Gastrocnemius medialis (tissue), 4 donors: ENCODE data around the gene OR10G4. TPM values are rescaled to one million over a fixed set of nuclear protein-coding genes. Genes with fewer than 3 reads are reported as not detected.
"Not testable (repeated sequence)": the region's sequence is repeated elsewhere in the genome, so short reads cannot be mapped to it uniquely, and the experiment has no call there.

Source experiments
- ATAC-seq, 2 donors: fragments of 150-250 bp; one replicate each; pipeline ENCODE4 v1.9.1; 2016
- DNase-seq, 2 donors: peaks; one replicate each; pipeline ENCODE4 v3.0.0-alpha.2; 2019
- H3K27ac ChIP-seq, 4 donors: fragments of 200-600 bp; sonication (generic); 1 replicate in 1 of 4; 2 replicates in 3 of 4; pipeline ENCODE4 v1.5.1; 2016 to 2018; ENCODE audit warnings: mild to moderate bottlenecking in 2 of 4, moderate library complexity in 1 of 4
- H3K27me3 ChIP-seq, 3 donors: fragments of 200-600 bp; sonication (generic) in 2 of 3; 1 replicate in 1 of 3; 2 replicates in 2 of 3; pipeline versions ENCODE4 v1.5.1 to v1.6.0; 2016 to 2019; ENCODE audit warnings: mild to moderate bottlenecking in 1 of 3, moderate library complexity in 1 of 3
- H3K36me3 ChIP-seq, 2 donors: fragments of 200-600 bp; sonication (generic) in 1 of 2; one replicate each; pipeline ENCODE4 v1.5.1; 2017 to 2018
- H3K4me1 ChIP-seq, 2 donors: fragments of 200-600 bp; sonication (generic) in 1 of 2; one replicate each; pipeline ENCODE4 v1.5.1; 2016 to 2017; ENCODE audit warnings: mild to moderate bottlenecking in 2 of 2
- H3K4me3 ChIP-seq, 4 donors: fragments of 200-600 bp; sonication (generic) in 3 of 4; 1 replicate in 1 of 4; 2 replicates in 3 of 4; pipeline ENCODE4 v1.5.1; 2016 to 2019; ENCODE audit warnings: mild to moderate bottlenecking in 2 of 4
- H3K9me3 ChIP-seq, 3 donors: fragments of 200-600 bp; sonication (generic) in 2 of 3; 1 replicate in 1 of 3; 2 replicates in 2 of 3; pipeline ENCODE4 v1.5.1; 2016 to 2019
- CTCF ChIP-seq, 5 experiments: fragments of 450-650 bp in 3 of 5; fragments of 200-600 bp in 2 of 5; sonication (generic) in 2 of 5; IDR thresholded peaks in 4 of 5; conservative IDR thresholded peaks in 1 of 5; 1 replicate in 4 of 5; 2 replicates in 1 of 5; pipeline ENCODE4 v1.5.1; 2016 to 2019; ENCODE audit warnings: antibody characterized with exemption in 5 of 5, mild to moderate bottlenecking in 3 of 5, moderate library complexity in 3 of 5
- POLR2A ChIP-seq, 2 donors: fragments of 450-650 bp; IDR thresholded peaks; one replicate each; pipeline ENCODE4 v1.6.1; 2017; ENCODE audit warnings: antibody characterized with exemption in 2 of 2, mild to moderate bottlenecking in 2 of 2, moderate library complexity in 2 of 2
- in situ Hi-C, 4 donors: fragments of 200-750 bp; cut with MboI; loops; one replicate each; pipeline versions ENCODE4 v1.15.0 to v1.8.0; 2017; ENCODE audit warnings: low sequenced_read_pairs in 4 of 4
- intact Hi-C: fragments of 100-400 bp; cut with DNase I; formaldehyde crosslinking; loops from one replicate; pipeline ENCODE4 v1.15.1; 2023; ENCODE audit warnings: low total_unique reads
- total RNA-seq, 4 donors: library from RNA; depleted of rRNA; stranded (reverse); fragments of >200 nt; gene quantifications; one replicate each; pipeline versions ENCODE4 v1.1.0 to v1.2.3, GENCODE V29; 2016

The OR10G4 gene
- total RNA-seq, 4 donors from 2014 or later, result not detected

DNA sequence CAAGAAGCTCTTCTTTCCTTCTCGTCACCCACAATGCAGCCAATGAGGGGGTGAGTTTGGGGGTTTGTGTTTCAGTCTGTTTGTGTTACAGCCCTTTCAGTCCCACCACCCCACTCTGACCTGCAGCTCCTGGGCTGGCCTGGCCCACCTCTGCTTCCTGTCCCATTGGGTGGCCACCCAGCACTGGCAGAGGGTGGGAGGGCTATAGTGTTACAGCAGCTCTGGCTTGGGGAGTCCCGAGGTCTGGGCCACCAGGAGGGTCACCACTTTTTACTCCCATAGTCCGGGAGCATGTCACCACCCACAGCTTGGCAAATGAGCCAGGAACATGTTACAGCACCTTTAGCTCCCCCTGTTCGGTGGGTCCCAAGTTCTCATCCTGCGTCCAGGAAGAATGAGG is 33.5 kb upstream of the OR10G4 start:
- Histone ChIP-seq H3K9me3 (no peaks in the 10 kb centered on the region), H3K36me3 (no peaks in the 10 kb centered on the region), H3K4me1 (no peaks in the 10 kb centered on the region), H3K27ac (no peak overlapping the region), H3K27me3 (no peaks in the 10 kb centered on the region), H3K4me3 (no peak overlapping the region)
- DNase-seq (no peak), ATAC-seq (no peak)
- TF ChIP-seq CTCF (IDR thresholded peaks at IDR 0.05 in 4 of 5, conservative IDR thresholded peaks at IDR 0.05 in 1 of 5), result no peak
- TF ChIP-seq POLR2A (IDR thresholded peaks at IDR 0.05), result no peak
- intact Hi-C loops, result no loop called here
- in situ Hi-C loops, result no loop called here

DNA sequence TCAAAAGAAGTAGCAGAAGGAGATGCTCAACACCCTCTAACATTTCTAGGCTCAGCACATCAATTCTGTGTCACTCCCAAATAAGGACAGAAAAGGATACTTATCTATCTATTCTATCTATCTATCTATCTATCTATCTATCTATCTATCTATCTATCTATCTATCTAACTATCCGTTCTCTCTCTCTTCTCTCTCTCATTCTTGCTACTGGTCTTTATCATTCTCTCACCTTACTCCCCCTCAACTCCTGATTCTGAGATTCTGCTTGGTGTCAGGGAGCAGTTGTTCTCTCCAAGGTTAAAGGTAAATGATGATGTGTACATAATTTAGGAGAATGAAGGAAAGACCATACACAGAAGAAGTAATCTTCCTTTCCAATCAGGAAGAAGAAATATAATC is 17.7 kb upstream of the OR10G4 start, which contains the start of gene OR10G6:
Gene OR10G6 (minus strand): TSS at position 43 of the 400 bp plus-strand sequence. CDS start 0 bp downstream, at position 43.
- no peaks in the 10 kb centered on the region for H3K36me3 ChIP-seq
- DNase-seq (no peak), ATAC-seq (no peak)
- no peak within 1 kb of the TSS for H3K27ac ChIP-seq
- intact Hi-C loops (no loop called here), in situ Hi-C loops (no loop called here)
- H3K4me3 ChIP-seq, result no peak within 1 kb of the TSS
- no peaks in the 10 kb centered on the region for H3K27me3 ChIP-seq
- H3K4me1 ChIP-seq, result no peaks in the 10 kb centered on the region
- TF ChIP-seq CTCF (IDR thresholded peaks at IDR 0.05 in 4 of 5, conservative IDR thresholded peaks at IDR 0.05 in 1 of 5) (no peak), POLR2A (IDR thresholded peaks at IDR 0.05) (no peak)
- H3K9me3 ChIP-seq, result no peaks in the 10 kb centered on the region

- H3K9me3 ChIP-seq, H3K27ac ChIP-seq, H3K4me1 ChIP-seq, DNase-seq, ATAC-seq, intact Hi-C loops, H3K36me3 ChIP-seq, H3K4me3 ChIP-seq, H3K27me3 ChIP-seq, in situ Hi-C loops: not testable (repeated sequence)
These were observed 3.0 kb downstream of the OR10G4 start for GRCh38 chr11:124015837-124016236.

DNA sequence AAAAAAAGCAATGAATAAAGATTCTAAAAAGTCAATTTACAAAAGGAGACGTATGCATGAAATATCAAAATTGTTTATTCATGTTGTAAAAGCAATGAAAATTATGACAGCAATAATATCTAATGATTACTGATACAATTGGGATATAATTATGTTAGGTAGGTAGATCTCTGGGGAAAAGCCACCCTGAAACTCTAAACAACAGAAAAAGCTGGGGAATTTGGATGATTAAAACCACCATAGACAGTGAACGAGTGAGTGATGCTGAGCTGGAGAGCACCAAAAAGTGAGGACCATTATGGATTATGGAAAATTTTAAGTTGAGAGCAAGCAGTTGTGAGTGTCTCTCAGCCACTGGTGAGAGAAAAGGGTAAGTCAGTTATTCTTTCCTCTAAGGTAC is 13.7 kb downstream of the OR10G4 start, which contains the start of gene OR10G8:
Gene OR10G8 (plus strand): TSS at position 301 of the 400 bp plus-strand sequence. CDS start 2,825 bp downstream, outside the sequence.
- in situ Hi-C loops (no loop called here), intact Hi-C loops (no loop called here)
- Histone ChIP-seq H3K4me1 (no peaks in the 10 kb centered on the region), H3K9me3 (no peaks in the 10 kb centered on the region), H3K27me3 (no peaks in the 10 kb centered on the region), H3K4me3 (no peak within 1 kb of the TSS), H3K36me3 (no peaks in the 10 kb centered on the region), H3K27ac (no peak within 1 kb of the TSS)
- TF ChIP-seq CTCF (IDR thresholded peaks at IDR 0.05 in 4 of 5, conservative IDR thresholded peaks at IDR 0.05 in 1 of 5) (no peak), POLR2A (IDR thresholded peaks at IDR 0.05) (no peak)
- no peak for DNase-seq
- ATAC-seq, result no peak

GRCh38 chr11:124036666-124037065 is 23.9 kb downstream of the OR10G4 start:
- Histone ChIP-seq H3K4me3 (no peak overlapping the region), H3K9me3 (no peaks in the 10 kb centered on the region), H3K27ac (no peak overlapping the region), H3K27me3 (no peaks in the 10 kb centered on the region), H3K4me1 (no peaks in the 10 kb centered on the region), H3K36me3 (no peaks in the 10 kb centered on the region)
- intact Hi-C loops (no loop called here), in situ Hi-C loops (no loop called here)
- DNase-seq, result no peak
- ATAC-seq, result no peak
- TF ChIP-seq POLR2A (IDR thresholded peaks at IDR 0.05), result no peak
- TF ChIP-seq CTCF (IDR thresholded peaks at IDR 0.05 in 4 of 5, conservative IDR thresholded peaks at IDR 0.05 in 1 of 5), result no peak
